ENCODE data around the gene SLCO2A1.

Gene SLCO2A1

GRCh38 chr3:134033315-134033996, 3.7 kb upstream of the SLCO2A1 start:
- no peak for DNase-seq

GRCh38 chr3:134031348-134031915, 1.7 kb upstream of the SLCO2A1 start:
- DNase-seq: no peak

- DNase-seq: no peak
Observed at GRCh38 chr3:134030379-134031347, 938 bp upstream of the SLCO2A1 start.

GRCh38 chr3:134029256-134029733, 430 bp downstream of the SLCO2A1 start:
- no peak for DNase-seq

GRCh38 chr3:134028486-134029255, 1.1 kb downstream of the SLCO2A1 start:
- DNase-seq: no peak

GRCh38 chr3:134027631-134028030, 2.1 kb downstream of the SLCO2A1 start:
- no peak for DNase-seq

- no peak for DNase-seq
Observed at GRCh38 chr3:134020135-134020680, 9.5 kb downstream of the SLCO2A1 start.

- no peak for DNase-seq
Observed at GRCh38 chr3:134018850-134019249, 10.9 kb downstream of the SLCO2A1 start.

GRCh38 chr3:134018406-134018805, 11.3 kb downstream of the SLCO2A1 start:
- DNase-seq: no peak

- DNase-seq: no peak
Observed at GRCh38 chr3:134017490-134017889, 12.2 kb downstream of the SLCO2A1 start.

- no peak for DNase-seq
Observed at GRCh38 chr3:134014270-134014669, 15.5 kb downstream of the SLCO2A1 start.

- no peak for DNase-seq
Observed at GRCh38 chr3:134013280-134013679, 16.4 kb downstream of the SLCO2A1 start.

- no peak for DNase-seq
Observed at GRCh38 chr3:134009345-134010000, 20.3 kb downstream of the SLCO2A1 start.

- DNase-seq: no peak
Observed at GRCh38 chr3:134008630-134009156, 21.0 kb downstream of the SLCO2A1 start.

GRCh38 chr3:134007819-134008218, 21.9 kb downstream of the SLCO2A1 start:
- DNase-seq: no peak

GRCh38 chr3:134004841-134005240, 24.9 kb downstream of the SLCO2A1 start:
- DNase-seq: no peak

- no peak for DNase-seq
Observed at GRCh38 chr3:134003066-134003465, 26.7 kb downstream of the SLCO2A1 start.

GRCh38 chr3:134002306-134002705, 27.4 kb downstream of the SLCO2A1 start:
- no peak for DNase-seq

GRCh38 chr3:134001251-134001650, 28.5 kb downstream of the SLCO2A1 start:
- no peak for DNase-seq

- no peak for DNase-seq
Observed at GRCh38 chr3:133999891-134000685, 29.6 kb downstream of the SLCO2A1 start.
